ENCODE results near the gene SLC24A4. TPM values are rescaled to one million over a fixed set of nuclear protein-coding genes. Genes with fewer than 3 reads are reported as not detected.

The SLC24A4 gene
- total RNA-seq, 2 donors from 2014 or later, result 0.11 to 0.17 TPM

DNA sequence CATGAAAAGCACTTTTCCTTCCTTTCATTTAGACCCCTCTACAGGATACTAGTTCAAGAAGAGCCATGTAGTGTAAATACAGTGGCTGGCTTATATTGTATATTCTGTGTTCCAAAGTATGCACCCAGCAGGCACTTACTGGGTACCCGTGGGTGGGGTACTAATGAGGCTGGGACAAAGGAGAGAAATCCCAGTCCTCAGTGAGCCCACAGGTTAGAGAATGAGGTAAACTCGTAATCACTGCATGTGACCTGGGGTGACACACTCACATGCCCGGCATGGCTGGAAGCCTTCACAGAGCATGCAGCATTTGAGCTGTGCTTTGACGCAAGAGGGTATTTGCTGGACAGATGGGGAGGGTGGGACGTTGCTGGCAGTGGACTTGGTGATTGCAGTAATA, 17.1 kb downstream of the SLC24A4 start:
- DNase-seq, result no peak
- Histone ChIP-seq H3K9ac (ENCODE audit: low read depth in 2 of 2, low read length in 2 of 2) (no peak overlapping the region), H3K4me3 (no peak overlapping the region), H3K27me3 (no peaks in the 10 kb centered on the region), H3K4me1 (no peaks in the 10 kb centered on the region), H3K27ac (no peak overlapping the region), H3K36me3 (no peaks in the 10 kb centered on the region), H3K9me3 (no peaks in the 10 kb centered on the region)
- intact Hi-C loops (cut with DNase I), result no loop called here
- TF ChIP-seq, protein P1, sequence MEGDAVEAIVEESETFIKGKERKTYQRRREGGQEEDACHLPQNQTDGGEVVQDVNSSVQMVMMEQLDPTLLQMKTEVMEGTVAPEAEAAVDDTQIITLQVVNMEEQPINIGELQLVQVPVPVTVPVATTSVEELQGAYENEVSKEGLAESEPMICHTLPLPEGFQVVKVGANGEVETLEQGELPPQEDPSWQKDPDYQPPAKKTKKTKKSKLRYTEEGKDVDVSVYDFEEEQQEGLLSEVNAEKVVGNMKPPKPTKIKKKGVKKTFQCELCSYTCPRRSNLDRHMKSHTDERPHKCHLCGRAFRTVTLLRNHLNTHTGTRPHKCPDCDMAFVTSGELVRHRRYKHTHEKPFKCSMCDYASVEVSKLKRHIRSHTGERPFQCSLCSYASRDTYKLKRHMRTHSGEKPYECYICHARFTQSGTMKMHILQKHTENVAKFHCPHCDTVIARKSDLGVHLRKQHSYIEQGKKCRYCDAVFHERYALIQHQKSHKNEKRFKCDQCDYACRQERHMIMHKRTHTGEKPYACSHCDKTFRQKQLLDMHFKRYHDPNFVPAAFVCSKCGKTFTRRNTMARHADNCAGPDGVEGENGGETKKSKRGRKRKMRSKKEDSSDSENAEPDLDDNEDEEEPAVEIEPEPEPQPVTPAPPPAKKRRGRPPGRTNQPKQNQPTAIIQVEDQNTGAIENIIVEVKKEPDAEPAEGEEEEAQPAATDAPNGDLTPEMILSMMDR (IDR thresholded peaks at IDR 0.05), result no peak

DNA sequence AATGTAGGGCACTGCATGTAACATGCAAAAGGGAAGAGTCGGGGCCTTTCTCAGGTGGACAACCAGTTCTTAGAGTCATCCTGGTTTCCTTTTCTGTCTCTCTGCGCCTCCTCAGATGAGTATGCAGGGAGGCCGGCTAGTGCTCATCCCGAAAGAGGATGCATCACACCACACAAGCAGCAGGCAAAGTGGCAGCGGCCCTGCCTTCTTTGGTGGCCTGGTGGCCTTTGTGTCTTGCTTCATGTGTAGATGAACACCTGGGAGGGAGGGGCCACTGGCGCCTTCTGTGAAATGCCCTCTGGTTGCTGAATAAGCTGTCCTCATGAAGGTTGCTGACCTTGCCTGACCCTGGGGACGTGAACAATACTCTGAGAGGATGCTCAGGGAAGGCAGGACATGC, 18.0 kb downstream of the SLC24A4 start:
- DNase-seq, result no peak
- H3K9me3 ChIP-seq, result no peaks in the 10 kb centered on the region
- H3K36me3 ChIP-seq, result no peaks in the 10 kb centered on the region
- TF ChIP-seq, protein P1 (IDR thresholded peaks at IDR 0.05), result no peak
- H3K9ac ChIP-seq (ENCODE audit: low read depth in 2 of 2, low read length in 2 of 2), result no peak overlapping the region
- H3K4me3 ChIP-seq, result no peak overlapping the region
- no peaks in the 10 kb centered on the region for H3K4me1 ChIP-seq
- intact Hi-C loops (cut with DNase I), result no loop called here
- no peaks in the 10 kb centered on the region for H3K27me3 ChIP-seq
- no peak overlapping the region for H3K27ac ChIP-seq

DNA sequence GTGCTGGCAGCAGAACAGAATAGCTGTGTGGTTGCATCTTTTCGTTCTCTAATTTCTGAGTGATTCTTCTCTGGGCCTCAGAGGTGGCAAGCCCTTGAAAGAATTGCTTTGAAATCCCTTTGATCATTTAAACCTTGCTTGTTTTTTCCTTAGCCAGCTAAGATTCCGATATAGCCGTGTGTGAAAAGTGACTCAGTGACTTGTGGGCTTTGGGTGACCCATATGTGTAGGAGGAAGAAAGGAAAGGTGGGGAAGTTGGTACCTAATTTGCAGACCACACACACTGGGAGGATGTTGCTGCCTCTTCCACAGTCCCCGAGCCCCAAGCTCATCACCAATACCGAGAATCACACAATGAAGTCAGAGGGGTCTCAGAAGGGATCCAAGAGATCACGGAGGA, 18.8 kb downstream of the SLC24A4 start:
- Histone ChIP-seq H3K36me3 (no peaks in the 10 kb centered on the region), H3K4me1 (no peaks in the 10 kb centered on the region), H3K9me3 (no peaks in the 10 kb centered on the region), H3K9ac (ENCODE audit: low read depth in 2 of 2, low read length in 2 of 2) (no peak overlapping the region), H3K27ac (no peak overlapping the region), H3K4me3 (no peak overlapping the region), H3K27me3 (no peaks in the 10 kb centered on the region)
- no peak for DNase-seq
- TF ChIP-seq, protein P1 (IDR thresholded peaks at IDR 0.05), result no peak
- intact Hi-C loops (cut with DNase I), result no loop called here

DNA sequence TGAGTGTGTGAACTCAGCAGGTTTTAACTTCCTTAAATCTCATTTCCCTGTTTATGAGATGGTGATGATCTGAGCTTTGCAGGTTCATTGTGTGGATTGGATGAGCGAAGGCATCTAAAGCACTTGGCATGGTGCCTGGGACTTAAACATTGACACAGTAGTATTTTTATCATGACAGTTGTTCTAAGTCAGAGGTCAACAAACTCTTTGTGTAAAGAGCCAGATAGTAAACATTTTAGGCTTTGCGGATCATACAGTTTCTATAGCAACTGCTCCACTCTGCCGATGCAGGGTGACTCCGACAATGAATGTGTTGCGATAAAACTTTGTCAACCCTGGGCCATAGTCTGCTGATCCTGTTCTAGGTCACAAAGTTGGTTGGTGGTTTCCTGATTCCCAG, 25.2 kb downstream of the SLC24A4 start:
- Histone ChIP-seq H3K36me3 (no peaks in the 10 kb centered on the region), H3K9ac (ENCODE audit: low read depth in 2 of 2, low read length in 2 of 2) (no peak overlapping the region), H3K4me1 (no peaks in the 10 kb centered on the region), H3K9me3 (no peaks in the 10 kb centered on the region), H3K27ac (no peak overlapping the region), H3K4me3 (no peak overlapping the region), H3K27me3 (no peaks in the 10 kb centered on the region)
- TF ChIP-seq, protein P1 (IDR thresholded peaks at IDR 0.05), result no peak
- intact Hi-C loops (cut with DNase I), result no loop called here
- DNase-seq, result peak; percentile 64

DNA sequence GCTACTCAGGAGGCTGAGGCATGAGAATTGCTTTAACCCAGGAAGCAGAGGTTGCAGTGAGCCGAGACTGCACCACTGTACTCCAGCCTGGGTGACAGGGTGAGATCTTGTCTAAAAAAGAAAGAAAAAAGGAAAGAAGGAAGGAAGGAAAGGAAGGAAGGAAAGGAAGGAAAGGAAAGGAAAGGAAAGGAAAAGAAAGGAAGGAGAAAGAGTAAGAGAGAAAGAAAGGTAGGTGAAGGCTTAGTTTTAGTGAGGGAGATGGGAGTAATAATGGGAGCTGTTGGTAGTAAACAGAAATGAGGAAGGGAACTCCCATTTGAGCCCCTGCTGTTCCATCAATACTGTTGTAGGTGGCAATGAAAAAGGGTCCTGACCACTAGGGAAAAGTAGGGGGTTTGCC, 28.8 kb downstream of the SLC24A4 start:
- intact Hi-C loops (cut with DNase I), result no loop called here

More for the DNA sequence above, 28.8 kb downstream of the SLC24A4 start:
- TF ChIP-seq, protein P1 (IDR thresholded peaks at IDR 0.05), result no peak
- Histone ChIP-seq H3K4me1 (no peaks in the 10 kb centered on the region), H3K36me3 (no peaks in the 10 kb centered on the region), H3K27ac (no peak overlapping the region), H3K9me3 (no peaks in the 10 kb centered on the region), H3K4me3 (no peak overlapping the region), H3K27me3 (no peaks in the 10 kb centered on the region), H3K9ac (ENCODE audit: low read depth in 2 of 2, low read length in 2 of 2) (no peak overlapping the region)
- no peak for DNase-seq

All from colonic mucosa (tissue), 4 donors.